Endometrial microvascular endothelial cells (primary cell): ENCODE measurements around the gene TMEM131. TPM values are rescaled to one million over a fixed set of nuclear protein-coding genes. Genes with fewer than 3 reads are reported as not detected.

ENCODE experiments used
- in situ Hi-C: cut with HindIII; loops from 2 replicates; pipeline ENCODE4 v1.10.0; 2017; ENCODE audit warnings: low sequenced_read_pairs, low pct_unique_long_range_greater_than_20kb; ENCODE audit errors: inconsistent ontology term
- total RNA-seq: library from RNA; depleted of rRNA; stranded (reverse); fragments of >200 nt; gene quantifications from one replicate; pipeline ENCODE4 v1.2.3, GENCODE V29; 2015; ENCODE audit errors: inconsistent ontology term

The TMEM131 gene
- total RNA-seq, 1 donor from 2014 or later = 30.9 TPM

DNA sequence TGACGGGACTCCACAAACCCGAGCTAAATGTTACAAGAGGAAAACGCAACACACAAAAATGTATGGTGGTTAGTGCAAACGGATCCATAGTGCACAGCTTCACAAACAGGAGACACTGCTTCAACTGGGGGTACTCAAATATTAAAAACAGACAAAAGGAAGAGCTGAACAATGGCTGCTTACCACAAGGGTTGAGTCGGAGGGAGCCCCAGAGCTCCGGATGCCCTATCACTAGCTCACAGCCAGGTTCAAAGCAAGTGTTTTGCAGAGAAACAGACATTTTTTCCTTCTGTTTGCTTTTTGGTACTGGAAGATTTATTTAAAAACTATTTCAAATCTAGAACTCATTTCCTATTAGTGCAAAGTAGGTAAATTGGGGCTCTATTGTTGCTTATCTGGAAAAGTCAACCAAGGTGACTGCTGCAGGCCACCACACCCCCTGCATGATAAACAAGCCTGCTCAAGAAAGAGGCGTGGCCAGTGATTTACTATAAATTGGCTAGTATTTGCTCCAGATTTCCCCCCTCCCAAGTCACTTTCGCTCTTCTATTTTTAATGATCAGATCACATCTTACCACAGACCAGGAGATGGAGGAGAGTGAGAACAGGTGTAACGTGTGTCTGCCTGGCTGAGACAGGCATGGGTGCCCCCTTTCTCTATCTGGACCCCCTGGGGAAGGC lies 235.9 kb downstream of the TMEM131 start:
- in situ Hi-C loops = no loop called here

DNA sequence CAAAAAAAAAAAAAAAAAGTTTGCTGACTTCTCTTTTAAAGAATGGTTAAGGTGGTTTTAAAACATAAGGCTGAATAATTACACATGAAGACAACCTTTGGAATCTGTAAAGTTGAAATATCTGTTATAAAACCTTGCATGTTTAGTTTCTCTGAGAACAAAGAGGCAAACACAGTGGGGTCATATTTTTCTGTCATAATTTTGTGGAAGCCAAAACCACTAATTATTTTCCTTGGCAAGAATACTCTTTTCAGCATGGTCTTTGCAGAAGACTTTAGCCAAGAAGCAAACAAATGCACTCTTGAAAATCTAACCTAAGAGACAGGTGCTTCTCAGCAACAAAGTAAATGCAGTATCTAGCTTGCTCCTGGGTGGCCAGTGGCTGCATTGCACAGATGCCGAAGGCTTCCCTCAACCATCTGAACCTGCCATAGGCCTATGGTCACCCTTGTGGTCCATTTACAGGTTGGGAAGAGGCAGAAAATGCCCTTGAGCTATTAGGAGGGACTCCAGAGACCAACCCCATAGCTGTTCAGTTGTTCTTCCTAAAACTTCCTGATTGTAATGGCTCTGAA lies 237.5 kb downstream of the TMEM131 start:
- in situ Hi-C loops = no loop called here

DNA sequence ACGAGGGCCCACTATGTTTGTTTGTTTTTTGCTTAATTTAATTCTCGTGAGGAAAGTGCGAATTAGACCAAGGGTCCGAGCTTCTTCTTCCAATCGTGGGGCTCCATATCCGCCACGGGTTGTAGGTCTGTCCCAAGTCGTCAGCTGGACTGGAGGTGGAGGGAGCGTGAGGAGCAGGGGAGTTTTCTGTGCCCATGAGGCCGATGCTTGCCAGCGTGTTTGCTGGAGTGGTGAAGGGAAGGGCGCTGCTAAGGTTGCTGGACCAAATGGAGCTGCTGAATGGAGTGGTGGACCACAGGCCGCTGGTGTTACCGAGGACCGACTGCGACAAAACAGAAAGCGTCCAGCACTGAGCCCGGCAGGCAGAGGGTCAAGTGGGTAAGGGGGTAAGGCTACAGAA lies 238.7 kb downstream of the TMEM131 start:
- in situ Hi-C loops = no loop called here

DNA sequence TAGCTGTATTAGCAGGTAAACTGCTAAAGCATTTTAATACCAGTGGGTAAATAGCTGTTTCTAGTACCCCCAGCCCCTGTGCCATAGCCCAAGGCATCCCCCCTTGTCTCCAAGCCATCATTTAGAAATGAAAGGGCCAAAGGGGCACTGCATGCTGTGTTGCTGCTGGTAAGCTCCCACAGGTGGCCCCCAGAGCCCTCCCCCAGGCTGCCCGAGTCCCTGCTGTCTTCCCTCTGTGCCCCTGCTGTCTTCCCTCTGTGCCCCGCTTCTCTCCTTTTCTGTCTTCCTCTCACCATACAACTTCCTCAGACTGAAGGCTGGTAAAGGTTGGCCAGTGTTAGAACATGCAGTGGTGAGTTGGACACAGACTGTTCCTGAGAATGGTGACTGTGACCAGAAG lies 240.3 kb downstream of the TMEM131 start:
- in situ Hi-C loops = no loop called here

DNA sequence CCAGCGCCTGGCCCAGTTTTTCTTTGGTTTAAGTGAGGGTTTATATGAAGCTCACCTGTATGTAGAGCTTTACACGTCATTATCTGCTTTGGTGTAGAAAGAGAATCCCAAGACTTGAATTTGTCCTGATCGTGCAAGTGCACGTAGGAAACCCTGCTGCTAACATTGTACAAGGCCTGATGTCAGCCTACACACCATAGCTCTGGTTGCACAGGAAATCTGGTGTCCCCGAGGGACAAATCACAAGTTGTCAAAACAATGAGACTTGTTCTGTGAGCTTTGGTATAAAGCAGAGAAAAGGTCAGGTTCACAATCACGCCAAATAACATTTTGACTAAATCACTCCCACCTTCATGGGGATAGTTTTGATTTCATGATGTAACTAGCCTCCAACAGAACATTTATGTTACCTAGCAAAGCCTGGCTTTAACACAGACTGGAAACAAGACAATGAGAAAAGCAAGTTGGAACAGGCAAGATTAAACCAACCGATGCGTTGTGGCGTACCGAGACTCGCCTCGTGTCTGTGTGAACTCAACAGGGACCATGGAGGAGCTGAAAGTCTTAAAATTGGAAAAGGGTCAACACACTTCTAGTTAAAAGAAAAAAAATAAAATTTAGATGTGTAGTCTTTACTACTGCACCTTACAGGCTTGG lies 240.9 kb downstream of the TMEM131 start:
- in situ Hi-C loops = no loop called here

DNA sequence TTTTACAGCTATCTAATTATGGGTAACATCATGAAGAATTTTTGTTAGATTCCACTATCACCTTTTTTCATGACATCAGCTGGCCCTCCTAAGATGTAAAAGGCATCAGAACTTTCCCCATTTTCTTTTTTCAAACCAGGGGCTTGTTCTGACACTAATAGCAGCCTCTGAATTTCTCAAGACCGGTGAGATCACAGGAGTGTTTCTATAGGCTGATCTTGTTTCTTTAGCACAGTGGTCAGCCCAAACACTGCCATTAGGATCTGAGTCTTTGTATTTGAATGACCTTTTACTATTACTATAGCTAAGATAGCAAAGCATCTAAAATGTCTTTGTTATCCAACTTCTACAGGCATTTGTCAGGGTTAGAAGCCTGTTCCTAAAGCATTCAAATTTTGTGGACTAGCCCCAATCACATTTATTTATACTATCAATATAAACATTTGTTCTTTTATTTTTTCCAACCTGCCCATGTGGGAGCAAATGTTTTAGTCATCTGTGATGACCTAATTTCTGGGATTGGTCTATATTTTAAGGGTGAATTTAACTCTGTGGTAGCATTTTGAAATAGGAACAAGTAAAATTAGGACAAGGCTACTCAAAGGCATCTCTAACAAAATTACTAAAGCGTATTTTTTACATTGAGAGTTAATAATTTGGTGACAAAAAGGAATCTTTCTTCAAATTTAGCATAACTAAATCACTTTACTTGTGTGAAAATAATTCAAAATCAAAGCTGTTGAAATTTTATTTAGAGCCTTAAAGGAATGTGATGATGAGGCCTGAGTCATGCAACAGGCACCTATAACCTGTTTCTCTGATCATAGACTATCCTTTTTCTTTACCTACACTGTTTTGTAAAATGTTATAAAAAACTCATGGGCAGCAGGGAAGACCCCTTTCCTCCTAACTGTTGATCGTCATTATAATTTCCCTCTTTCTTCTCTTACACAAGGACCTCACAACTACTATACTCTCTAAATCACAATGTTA lies 243.1 kb downstream of the TMEM131 start:
- in situ Hi-C loops = no loop called here

DNA sequence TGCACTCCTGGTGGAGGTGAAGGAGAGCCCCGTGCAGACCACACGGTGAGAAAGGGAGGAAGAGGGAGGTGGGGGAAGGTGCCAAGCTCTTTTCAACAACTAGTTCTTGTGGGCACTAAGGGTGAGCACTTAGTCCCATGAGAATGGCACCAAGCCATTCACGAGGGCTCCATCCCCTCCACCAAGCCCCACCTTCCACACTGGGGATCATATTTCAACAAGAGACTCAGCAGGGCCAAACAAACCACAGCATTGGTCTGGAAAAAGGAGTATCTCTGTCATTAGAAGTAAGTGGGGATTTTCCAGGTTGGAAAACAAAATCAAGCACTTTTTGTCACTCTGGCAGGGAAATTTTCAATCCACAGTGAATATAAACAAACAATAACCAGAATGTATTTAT lies 244.0 kb downstream of the TMEM131 start:
- in situ Hi-C loops = no loop called here

DNA sequence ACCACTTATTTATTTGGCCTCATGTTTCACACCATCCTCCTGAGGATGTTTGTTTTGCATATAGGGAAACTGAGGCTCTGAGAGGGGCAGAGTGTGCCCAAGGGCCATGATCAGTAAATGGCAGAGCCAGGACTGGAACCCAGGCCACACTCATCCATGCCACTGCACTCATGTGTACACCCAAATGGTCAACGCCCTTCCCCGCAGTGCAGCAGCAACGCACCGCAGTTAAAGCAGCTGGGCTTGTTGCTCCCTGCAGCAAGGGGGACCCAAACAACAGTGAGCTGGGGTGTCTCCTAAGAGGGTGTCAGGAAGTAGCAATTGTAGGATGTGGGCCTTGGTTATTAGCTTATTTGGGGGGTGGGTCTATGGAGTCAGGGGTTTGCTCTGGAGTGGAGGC lies 245.7 kb downstream of the TMEM131 start:
- in situ Hi-C loops = no loop called here

DNA sequence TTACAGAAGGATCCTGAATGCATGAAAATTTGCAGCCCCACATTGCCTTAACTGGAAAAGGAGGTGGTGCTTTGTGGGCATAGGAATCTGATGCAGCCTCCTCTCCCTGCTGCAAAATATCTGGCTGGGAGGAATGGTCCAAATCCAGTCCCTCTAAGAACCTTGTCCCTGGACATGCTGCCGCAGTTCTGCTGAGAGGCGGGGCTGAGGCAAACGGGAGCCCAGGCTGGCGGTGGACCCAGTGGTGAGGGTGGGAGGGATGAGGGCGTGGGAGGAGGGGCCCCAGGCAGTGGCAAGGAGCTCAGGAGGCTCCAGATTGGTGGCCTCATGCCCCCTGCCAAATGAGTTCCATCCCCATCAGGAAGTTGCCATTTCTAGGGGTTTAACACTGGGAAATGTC lies 246.2 kb downstream of the TMEM131 start:
- in situ Hi-C loops = no loop called here

DNA sequence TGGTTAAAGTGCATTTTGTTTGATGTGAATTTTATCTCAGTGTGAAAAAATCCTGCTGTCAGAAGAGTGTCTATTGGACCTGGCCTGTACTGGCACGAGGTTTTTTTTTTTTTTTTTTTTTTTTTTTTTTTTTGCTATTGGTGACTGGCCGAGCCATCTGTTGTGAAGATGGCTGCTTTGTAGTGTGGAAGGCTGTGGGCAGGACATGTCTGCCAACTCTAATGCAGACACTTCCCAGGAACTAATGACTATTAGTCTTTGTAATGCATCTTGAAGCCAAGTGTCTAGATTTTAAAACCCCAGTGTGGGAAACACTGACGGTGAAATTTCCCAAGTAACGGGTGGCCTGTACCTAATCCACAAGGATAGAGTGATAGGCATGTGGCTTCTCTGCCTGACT lies 248.0 kb downstream of the TMEM131 start:
- in situ Hi-C loops = no loop called here

DNA sequence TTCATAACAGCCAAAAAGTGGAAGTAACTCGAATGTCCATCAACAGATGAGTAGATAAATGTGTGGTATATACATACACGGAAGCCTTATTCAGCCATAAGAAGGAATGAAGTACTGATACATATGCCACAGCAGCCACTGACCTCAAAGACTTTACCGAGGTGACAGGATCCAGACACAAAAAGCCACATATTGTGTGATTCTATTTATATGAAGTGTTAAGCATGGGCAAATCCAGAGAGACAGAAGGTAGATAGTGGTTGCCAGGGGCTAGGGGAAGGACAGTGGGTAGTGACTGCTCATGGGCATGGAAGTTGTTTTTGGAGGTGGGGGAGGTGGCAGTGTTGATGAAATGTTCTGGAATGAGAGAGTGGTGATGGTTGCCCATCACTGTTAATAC lies 248.5 kb downstream of the TMEM131 start:
- in situ Hi-C loops = no loop called here

DNA sequence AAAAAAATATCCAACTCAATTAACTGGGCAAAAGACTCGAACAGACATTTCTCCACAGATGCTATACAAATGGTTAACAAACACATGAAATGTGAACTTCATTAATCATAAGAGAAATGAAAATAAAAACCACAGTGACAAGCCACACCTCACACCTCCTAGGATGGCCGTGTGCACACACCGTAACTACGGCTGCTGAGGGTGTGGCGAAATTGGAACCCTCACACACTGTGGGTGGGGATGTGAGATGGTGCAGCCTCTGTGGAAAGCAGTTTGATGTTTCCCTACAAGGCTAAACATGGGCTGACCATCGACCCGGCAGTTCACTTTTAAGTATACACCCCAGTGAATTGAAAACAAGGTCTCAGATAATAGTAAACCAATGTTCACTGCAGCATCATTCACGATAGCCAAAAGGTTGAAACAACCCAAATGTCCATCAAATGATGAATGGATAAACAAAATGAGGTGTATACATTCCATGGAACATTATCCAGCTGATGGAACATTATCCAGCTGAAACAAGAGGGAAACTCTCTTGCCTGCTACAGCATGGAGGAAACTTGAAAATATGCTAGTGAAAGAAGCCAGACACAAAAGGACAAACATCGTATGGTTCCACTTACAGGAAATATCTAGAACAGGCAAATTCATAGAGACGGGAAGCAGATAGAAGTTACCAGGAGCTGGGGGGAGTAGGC lies 250.1 kb downstream of the TMEM131 start:
- in situ Hi-C loops = no loop called here

DNA sequence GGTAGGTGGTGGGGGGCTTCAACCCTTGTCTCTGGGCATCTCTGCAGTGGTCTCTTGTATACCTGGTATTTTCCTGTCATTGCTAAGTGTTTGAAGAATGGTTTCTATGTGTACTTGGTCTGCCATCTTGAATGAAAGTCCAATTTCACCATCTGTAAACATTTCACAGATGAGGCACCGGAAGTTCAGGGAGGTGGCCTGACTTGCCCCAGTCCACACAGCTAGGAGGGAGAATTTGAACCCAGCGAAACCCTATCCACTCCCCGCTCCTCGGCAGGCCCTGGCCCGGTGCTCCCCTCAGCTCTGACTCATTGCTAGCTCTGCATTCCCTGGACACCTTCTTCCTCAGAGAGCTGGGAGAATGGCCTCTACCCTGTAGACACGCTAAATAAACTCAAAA lies 251.8 kb downstream of the TMEM131 start:
- in situ Hi-C loops = no loop called here

DNA sequence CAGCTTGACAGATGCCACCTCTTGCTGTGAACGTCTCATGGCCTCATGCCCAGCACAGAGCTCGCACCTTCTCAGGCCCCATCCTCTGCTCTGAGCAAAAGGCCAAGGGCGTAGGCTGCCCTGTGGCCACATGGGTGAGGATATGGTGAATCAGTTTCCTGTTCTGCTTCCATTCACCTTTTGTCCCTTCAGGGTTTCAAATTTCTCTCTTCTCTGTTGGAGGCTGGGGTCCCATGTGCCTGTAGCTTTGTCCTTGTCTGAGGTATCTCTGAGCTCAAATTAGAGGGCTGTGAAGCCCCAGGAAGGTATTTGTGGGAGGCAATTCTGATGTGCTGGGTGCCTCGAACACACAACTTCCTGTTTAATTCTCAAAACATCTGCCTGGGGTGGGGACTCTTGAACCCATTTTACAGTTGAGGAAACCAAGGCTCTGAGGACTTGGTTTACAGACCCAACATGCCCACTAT lies 253.3 kb downstream of the TMEM131 start:
- in situ Hi-C loops = no loop called here

DNA sequence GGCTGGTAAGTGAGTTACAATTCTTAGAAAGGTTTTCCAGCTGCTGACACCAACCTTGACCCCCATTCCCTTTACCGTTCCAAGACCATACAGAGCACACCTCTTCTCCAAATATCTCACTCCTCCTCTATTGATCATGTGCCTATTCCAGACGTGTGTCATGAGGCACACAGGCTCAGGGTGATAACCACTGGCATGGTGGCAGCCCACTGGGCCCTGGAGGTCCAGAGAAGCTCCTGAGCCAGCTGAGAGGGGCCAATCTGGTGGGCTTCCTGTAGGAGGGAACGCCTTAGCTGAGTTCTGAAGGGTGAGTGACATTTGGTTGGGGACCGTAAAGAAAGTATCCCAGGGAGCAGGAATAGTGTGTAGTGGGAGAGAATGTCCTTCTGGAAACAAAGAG lies 254.1 kb downstream of the TMEM131 start:
- in situ Hi-C loops = no loop called here

DNA sequence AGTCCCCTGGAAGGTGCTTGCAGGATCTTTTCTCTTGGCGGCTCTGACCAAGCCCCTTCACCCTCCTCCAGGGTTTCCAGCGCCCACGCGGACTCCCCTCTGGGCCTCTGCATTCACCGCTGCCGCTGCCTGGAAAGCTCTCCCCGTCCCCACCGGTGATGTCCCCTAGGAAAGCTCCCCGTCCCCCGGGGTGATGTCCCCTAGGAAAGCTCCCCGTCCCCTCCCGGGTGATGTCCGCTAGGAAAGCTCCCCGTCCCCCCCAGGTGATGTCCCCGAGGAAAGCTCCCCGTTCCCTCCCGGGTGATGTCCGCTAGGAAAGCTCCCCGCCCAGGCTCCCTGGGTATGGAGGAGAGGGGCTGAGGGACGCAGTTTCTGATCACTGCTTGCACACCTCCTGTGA lies 254.5 kb downstream of the TMEM131 start:
- in situ Hi-C loops = no loop called here

DNA sequence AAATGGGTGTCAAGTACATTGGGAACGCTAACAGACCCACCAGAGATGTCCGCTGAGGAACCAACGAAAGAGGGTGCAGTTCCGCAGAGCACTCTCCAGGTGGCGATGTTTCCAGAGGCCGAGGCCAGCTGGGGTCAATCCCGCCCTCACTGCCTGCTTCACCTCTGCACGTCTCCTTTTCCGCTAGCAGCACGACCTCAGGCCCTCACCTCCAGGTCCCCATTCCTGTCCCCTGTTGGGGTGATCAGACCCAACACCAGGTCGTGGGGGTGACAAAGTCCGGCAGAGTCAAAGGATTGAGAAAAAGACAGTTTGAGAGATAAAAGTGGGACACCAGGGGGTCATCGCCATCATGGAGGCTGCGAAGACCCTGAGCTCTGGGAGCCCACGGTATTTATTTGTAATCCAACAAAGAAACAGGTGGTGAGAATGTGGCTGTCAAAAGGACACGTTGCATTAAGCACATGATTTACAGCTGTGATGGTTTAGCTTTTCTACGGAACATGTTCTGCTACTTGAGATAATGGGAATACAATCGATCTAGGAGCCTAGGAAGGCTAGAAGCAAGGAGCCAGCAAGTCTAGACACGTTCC lies 255.1 kb downstream of the TMEM131 start:
- in situ Hi-C loops = no loop called here

DNA sequence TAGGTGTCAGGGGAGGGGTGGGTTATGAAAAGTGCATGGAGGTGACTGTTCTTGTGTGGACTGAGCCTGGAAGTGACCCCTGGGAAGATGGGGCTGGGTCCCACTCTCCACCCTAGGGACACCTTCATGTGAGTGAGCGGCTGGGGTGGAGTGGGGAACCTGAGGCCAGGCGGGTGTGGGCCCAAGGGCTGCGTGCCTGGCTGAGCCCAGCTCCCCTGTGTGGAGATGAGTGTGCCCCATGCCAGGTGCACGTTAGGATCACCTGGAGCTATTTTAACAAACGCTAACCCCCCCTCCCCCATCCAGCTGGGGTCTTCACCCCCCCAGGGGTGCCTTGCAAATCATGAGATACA lies 255.9 kb downstream of the TMEM131 start:
- in situ Hi-C loops = no loop called here
